SU-DHL-6 (cell line): Measurements from ENCODE around the gene DPP10.

Experiments
- EZH2phosphoT487 ChIP-seq: fragments of 200-600 bp; sonication (generic), shearing (Covaris generic); conservative IDR thresholded peaks from 2 replicates; pipeline ENCODE4 v1.6.1; 2018; ENCODE audit warnings: mild to moderate bottlenecking, antibody characterized with exemption, low read length, moderate library complexity, mixed read lengths
- TF ChIP-seq, protein P1 (sequence below): fragments of 200-600 bp; sonication (generic); IDR thresholded peaks from one replicate; pipeline ENCODE4 v1.5.1; 2017; ENCODE audit warnings: antibody characterized with exemption, mild to moderate bottlenecking, low read length, moderate library complexity; ENCODE audit not compliant: insufficient read depth, poor library complexity, severe bottlenecking

DNA sequence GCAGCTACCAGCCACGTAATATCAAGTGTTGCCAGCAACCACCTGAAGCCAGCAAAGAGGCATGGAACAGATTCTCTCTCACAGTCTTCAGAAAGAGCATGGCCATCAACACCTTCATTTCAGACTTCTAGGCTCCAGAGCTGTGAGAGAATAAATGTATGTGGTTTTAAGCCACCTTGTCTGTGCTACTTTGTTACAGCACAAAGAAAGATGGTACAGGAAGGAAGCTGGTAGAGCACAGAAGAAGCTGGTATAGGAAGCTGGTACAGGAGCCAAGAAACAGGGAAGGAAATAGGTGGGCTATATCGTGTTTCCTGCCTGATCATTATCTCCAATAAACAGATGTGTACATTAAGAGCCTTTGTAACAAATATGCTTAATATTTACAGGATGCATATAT is 217.4 kb downstream of the DPP10 start:
- TF ChIP-seq, protein P1, sequence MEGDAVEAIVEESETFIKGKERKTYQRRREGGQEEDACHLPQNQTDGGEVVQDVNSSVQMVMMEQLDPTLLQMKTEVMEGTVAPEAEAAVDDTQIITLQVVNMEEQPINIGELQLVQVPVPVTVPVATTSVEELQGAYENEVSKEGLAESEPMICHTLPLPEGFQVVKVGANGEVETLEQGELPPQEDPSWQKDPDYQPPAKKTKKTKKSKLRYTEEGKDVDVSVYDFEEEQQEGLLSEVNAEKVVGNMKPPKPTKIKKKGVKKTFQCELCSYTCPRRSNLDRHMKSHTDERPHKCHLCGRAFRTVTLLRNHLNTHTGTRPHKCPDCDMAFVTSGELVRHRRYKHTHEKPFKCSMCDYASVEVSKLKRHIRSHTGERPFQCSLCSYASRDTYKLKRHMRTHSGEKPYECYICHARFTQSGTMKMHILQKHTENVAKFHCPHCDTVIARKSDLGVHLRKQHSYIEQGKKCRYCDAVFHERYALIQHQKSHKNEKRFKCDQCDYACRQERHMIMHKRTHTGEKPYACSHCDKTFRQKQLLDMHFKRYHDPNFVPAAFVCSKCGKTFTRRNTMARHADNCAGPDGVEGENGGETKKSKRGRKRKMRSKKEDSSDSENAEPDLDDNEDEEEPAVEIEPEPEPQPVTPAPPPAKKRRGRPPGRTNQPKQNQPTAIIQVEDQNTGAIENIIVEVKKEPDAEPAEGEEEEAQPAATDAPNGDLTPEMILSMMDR, result no peak
- no peak for TF ChIP-seq EZH2phosphoT487
